IMR-90 (cell line): ENCODE measurements around the gene EEF1B2. TPM values are rescaled to one million over a fixed set of nuclear protein-coding genes. Genes with fewer than 3 reads are reported as not detected.

Experiments used
- ATAC-seq: fragments of 200-7000 bp; cut with Tn5 transposase; 2 replicates; pipeline ENCODE4 v1.9.1; 2020; ENCODE audit warnings: low read depth, mild to moderate bottlenecking, moderate library complexity
- BruUV-seq: library from RNA; stranded (reverse); fragments of 400-500 nt; replicated peaks from 2 replicates; lab custom pipeline; 2021; lab: Mats Ljungman, UMichigan
- CTCF ChIA-PET: fragments of 300-600 bp; formaldehyde crosslinking; extraction: SDS; loops from one replicate; lab custom pipeline; 2021; ENCODE audit warnings: antibody characterized with exemption; lab: Yijun Ruan, JAX
- POLR2A ChIA-PET: fragments of 300-600 bp; sonication (Branson Sonifier 250); formaldehyde crosslinking; loops from one replicate; lab custom pipeline; 2022; ENCODE audit warnings: antibody characterized with exemption; ENCODE audit not compliant: unreplicated experiment; lab: Charles Lee
- DNase-seq: peaks from one replicate; pipeline ENCODE4 v3.0.0; 2013
- H2AFZ ChIP-seq: replicated peaks from 2 replicates; pipeline ENCODE3; 2013; ENCODE audit warnings: low read length, mild to moderate bottlenecking; ENCODE audit not compliant: poor library complexity
- H2AK5ac ChIP-seq: 2 replicates; pipeline ENCODE4 v1.6.1; 2013; ENCODE audit warnings: low read depth, low read length, inconsistent platforms
- H2AK9ac ChIP-seq: replicated peaks from 2 replicates; pipeline ENCODE3; 2013; ENCODE audit warnings: mild to moderate bottlenecking, low read depth, low read length, moderate library complexity; ENCODE audit not compliant: poor library complexity
- H2BK120ac ChIP-seq: 2 replicates; pipeline ENCODE4 v1.6.1; 2013; ENCODE audit warnings: low read depth, low read length, inconsistent platforms
- H2BK15ac ChIP-seq: 3 replicates; pipeline ENCODE4 v1.6.1; 2013; ENCODE audit warnings: low read depth, low read length, inconsistent platforms
- H2BK20ac ChIP-seq: 2 replicates; pipeline ENCODE4 v1.6.1; 2013; ENCODE audit warnings: low read depth, mild to moderate bottlenecking, inconsistent platforms, low read length, moderate library complexity
- H2BK5ac ChIP-seq: 2 replicates; pipeline ENCODE4 v1.6.1; 2013; ENCODE audit warnings: mild to moderate bottlenecking, low read depth, low read length, inconsistent platforms; ENCODE audit not compliant: poor library complexity, severe bottlenecking
- H3K14ac ChIP-seq: replicated peaks from 2 replicates; pipeline ENCODE4 v1.6.1; 2013; ENCODE audit warnings: low read depth, low read length, inconsistent platforms
- H3K18ac ChIP-seq: 2 replicates; pipeline ENCODE4 v1.6.1; 2013; ENCODE audit warnings: low read depth, low read length, control low read depth
- H3K23ac ChIP-seq: 2 replicates; pipeline ENCODE4 v1.6.1; 2013; ENCODE audit warnings: low read depth, low read length, inconsistent platforms
- H3K27ac ChIP-seq: 2 replicates; pipeline ENCODE4 v1.5.1; 2013; ENCODE audit warnings: mild to moderate bottlenecking, control low read depth, low read length; ENCODE audit not compliant: insufficient read depth
- H3K27me3 ChIP-seq: 2 replicates; pipeline ENCODE4 v1.6.1; 2013; ENCODE audit warnings: low read length; ENCODE audit not compliant: control insufficient read depth, insufficient read depth
- H3K36me3 ChIP-seq: 2 replicates; pipeline ENCODE4 v1.6.1; 2013; ENCODE audit warnings: low read length, mixed read lengths; ENCODE audit not compliant: control insufficient read depth, insufficient read depth
- H3K4ac ChIP-seq: 2 replicates; pipeline ENCODE4 v1.6.1; 2013; ENCODE audit warnings: low read depth, low read length, inconsistent platforms
- H3K4me1 ChIP-seq: 2 replicates; pipeline ENCODE4 v1.6.1; 2013; ENCODE audit warnings: low read length, mixed read lengths; ENCODE audit not compliant: control insufficient read depth, insufficient read depth
- H3K4me2 ChIP-seq: 2 replicates; pipeline ENCODE4 v1.6.1; 2013; ENCODE audit warnings: low read depth, mild to moderate bottlenecking, control low read depth, low read length, moderate library complexity
- H3K4me3 ChIP-seq: 2 replicates; pipeline ENCODE4 v1.5.1; 2013; ENCODE audit warnings: low read depth, mild to moderate bottlenecking, control low read depth, low read length, moderate library complexity; ENCODE audit not compliant: insufficient read depth
- H3K56ac ChIP-seq: 2 replicates; pipeline ENCODE4 v1.6.1; 2013; ENCODE audit warnings: low read length, inconsistent platforms; ENCODE audit not compliant: insufficient read depth; ENCODE audit errors: extremely low read depth
- H3K79me1 ChIP-seq, 2 experiments: 2 replicates each; pipeline ENCODE4 v1.6.1; 2013; ENCODE audit warnings: low read length in 2 of 2, inconsistent platforms in 1 of 2, low read depth in 1 of 2
- H3K9ac ChIP-seq: 2 replicates; pipeline ENCODE4 v1.6.1; 2013; ENCODE audit warnings: low read depth, low read length, control low read depth
- H3K9me1 ChIP-seq: 2 replicates; pipeline ENCODE4 v1.6.1; 2013; ENCODE audit warnings: low read length, inconsistent platforms; ENCODE audit not compliant: insufficient read depth
- H3K9me3 ChIP-seq: 2 replicates; pipeline ENCODE4 v1.6.1; 2013; ENCODE audit warnings: low read length; ENCODE audit not compliant: control insufficient read depth, insufficient read depth
- H4K20me1 ChIP-seq: 2 replicates; pipeline ENCODE4 v1.6.1; 2013; ENCODE audit warnings: low read length, inconsistent platforms; ENCODE audit not compliant: insufficient read depth
- H4K5ac ChIP-seq: 2 replicates; pipeline ENCODE4 v1.6.1; 2013; ENCODE audit warnings: mild to moderate bottlenecking, low read depth, low read length, control low read depth
- H4K8ac ChIP-seq, 2 experiments: 2 replicates each; pipeline ENCODE4 v1.6.1; 2013; ENCODE audit warnings: low read depth in 2 of 2, low read length in 2 of 2, control low read depth in 1 of 2, inconsistent platforms in 1 of 2
- H4K91ac ChIP-seq: 2 replicates; pipeline ENCODE4 v1.6.1; 2013; ENCODE audit warnings: low read depth, low read length, inconsistent platforms; ENCODE audit not compliant: insufficient read depth
- CHD1 ChIP-seq: IDR thresholded peaks from 2 replicates; pipeline ENCODE4 v1.6.1; 2012; ENCODE audit warnings: low read depth, low read length, improper control_type of control experiment
- MAZ ChIP-seq: IDR thresholded peaks from 2 replicates; pipeline ENCODE4 v1.6.1; 2012; ENCODE audit warnings: low read depth, mild to moderate bottlenecking, low read length, improper control_type of control experiment, moderate library complexity, borderline replicate concordance
- MXI1 ChIP-seq: IDR thresholded peaks from 2 replicates; pipeline ENCODE4 v1.6.1; 2012; ENCODE audit warnings: low read depth, mild to moderate bottlenecking, low read length, moderate library complexity, borderline replicate concordance
- NFE2L2 ChIP-seq: fragments of 150-350 bp; IDR thresholded peaks from 2 replicates; pipeline ENCODE4 v1.6.1; 2016; ENCODE audit warnings: low read depth, mild to moderate bottlenecking, low read length
- RFX5 ChIP-seq: IDR thresholded peaks from 2 replicates; pipeline ENCODE4 v1.8.0; 2012; ENCODE audit warnings: low read depth, mild to moderate bottlenecking, low read length, moderate library complexity
- USF2 ChIP-seq: fragments of 150-350 bp; IDR thresholded peaks from 2 replicates; pipeline ENCODE4 v1.6.1; 2017; ENCODE audit warnings: mild to moderate bottlenecking, antibody characterized with exemption, low read length, low read depth
- WGBS, 2 experiments: methylation state at CpG; one replicate each; pipeline versions ENCODE4 v1.1.5 to v1.1.7; 2013; ENCODE audit warnings: missing lambda C conversion rate in 2 of 2; ENCODE audit not compliant: insufficient read length in 1 of 2; ENCODE audit errors: extremely low coverage in 2 of 2; 5-methylcytosine and 5-hydroxymethylcytosine counted together
- dilution Hi-C: fragments of 300-500 bp; cut with HindIII; formaldehyde crosslinking; loops from one replicate; pipeline ENCODE4 v1.14.3; 2018; ENCODE audit warnings: low sequenced_read_pairs; ENCODE audit not compliant: unreplicated experiment
- in situ Hi-C: fragments of 300-500 bp; cut with MboI; formaldehyde crosslinking; loops from 3 replicates; pipeline ENCODE4 v1.14.3; 2019; ENCODE audit warnings: low sequenced_read_pairs, inconsistent platforms, mixed read lengths
- intact Hi-C: fragments of 100-400 bp; cut with micrococcal nuclease; formaldehyde crosslinking; loops from 2 replicates; pipeline ENCODE4 v1.10.0; 2022
- polyA plus RNA-seq, 3 experiments: library from polyadenylated mRNA; depleted of rRNA; stranded (reverse); fragments of >200 nt; gene quantifications; 2 replicates each; pipeline ENCODE4 v1.2.3, GENCODE V29; 2012; ENCODE audit warnings: low replicate concordance in 1 of 3
- total RNA-seq: library from RNA; depleted of rRNA; stranded (reverse); fragments of >200 nt; gene quantifications from 2 replicates; pipeline ENCODE4 v1.2.3, GENCODE V29; 2012

EEF1B2 gene
- total and polyA plus RNA-seq, 2 of the 4 experiments (the other 2 are of a cell fraction) = 574 to 751 TPM

- H3K27ac ChIP-seq = no peak overlapping the region
- H2BK20ac ChIP-seq = no peak overlapping the region
- no peak overlapping the region for H3K4ac ChIP-seq
- H2AFZ ChIP-seq = no peak overlapping the region
- H3K18ac ChIP-seq = no peak overlapping the region
- no peak overlapping the region for H3K4me3 ChIP-seq
- H4K5ac ChIP-seq = no peak overlapping the region
- H4K8ac ChIP-seq = no peak overlapping the region
- no peaks in the 10 kb centered on the region for H3K27me3 ChIP-seq
- ChIA-PET CTCF (interaction anchor here (0.6 kb wide), 1 partner anchor 1396 kb away, joined by 4 read pairs; no protein-coding TSS in a partner anchor), POLR2A (no interaction called here)
- WGBS, 2 experiments = no CpG with 5 or more reads among the region's 1 CpG
- in situ Hi-C loops = no loop called here
- H2BK5ac ChIP-seq = no peak overlapping the region
- intact Hi-C loops = no loop called here
- H3K9me1 ChIP-seq = no peaks in the 10 kb centered on the region
- H2AK9ac ChIP-seq = no peak overlapping the region
- no peak overlapping the region for H2BK15ac ChIP-seq
- H2AK5ac ChIP-seq = no peak overlapping the region
- dilution Hi-C loops = no loop called here
- no peaks in the 10 kb centered on the region for H3K9me3 ChIP-seq
- no peak for TF ChIP-seq USF2
- TF ChIP-seq NFE2L2 = no peak
- no peak for TF ChIP-seq RFX5
- TF ChIP-seq MAZ = no peak
- TF ChIP-seq MXI1 = no peak
- no peak for TF ChIP-seq CHD1
- H4K91ac ChIP-seq = no peak overlapping the region
- H4K20me1 ChIP-seq = peaks cover 12% of the 10 kb centered on the region
- peaks cover 24% of the 10 kb centered on the region for H3K36me3 ChIP-seq
- no peak overlapping the region for H3K23ac ChIP-seq
- H3K4me2 ChIP-seq = no peak overlapping the region
- no peak overlapping the region for H3K14ac ChIP-seq
- H3K9ac ChIP-seq = no peak overlapping the region
- BruUV-seq = no TSS peak
- no peaks in the 10 kb centered on the region for H3K4me1 ChIP-seq
- H3K56ac ChIP-seq = no peak overlapping the region
- DNase-seq (no peak), ATAC-seq (no peak)
- peaks cover 9 to 21% of the 10 kb centered on the region in 2 experiments; a peak in 3 of 4 replicates for H3K79me1 ChIP-seq
- H2BK120ac ChIP-seq = no peak overlapping the region
Measured at GRCh38 chr2:206150168-206150567, 9.5 kb upstream of the EEF1B2 start.
